Measurements from ENCODE around the gene ACER2.
A peak's percentile ranks its signal among the peaks of the same experiment; 100 is the strongest.

Gene ACER2

GRCh38 chr9:19451240-19452087, 42.7 kb downstream of the ACER2 start:
- no peak for DNase-seq (ENCODE audit: low read depth in 1 of 2, low spot score in 1 of 2)

GRCh38 chr9:19456426-19456825, 47.6 kb downstream of the ACER2 start:
- no peak for DNase-seq (ENCODE audit: low read depth in 1 of 2, low spot score in 1 of 2)

GRCh38 chr9:19456996-19457692, 48.3 kb downstream of the ACER2 start:
- DNase-seq (ENCODE audit: low read depth in 1 of 2, low spot score in 1 of 2) = peak; percentile 15 to 20

- no peak for DNase-seq (ENCODE audit: low read depth in 1 of 2, low spot score in 1 of 2)
Observed at GRCh38 chr9:19457693-19458009, 48.8 kb downstream of the ACER2 start.

GRCh38 chr9:19460243-19460642, 51.4 kb downstream of the ACER2 start:
- no peak for DNase-seq (ENCODE audit: low read depth in 1 of 2, low spot score in 1 of 2)

- no peak for DNase-seq (ENCODE audit: low read depth in 1 of 2, low spot score in 1 of 2)
Observed at GRCh38 chr9:19461135-19461534, 52.3 kb downstream of the ACER2 start.

- DNase-seq (ENCODE audit: low read depth in 1 of 2, low spot score in 1 of 2) = no peak
Observed at GRCh38 chr9:19464061-19464763, 55.4 kb downstream of the ACER2 start.

- peak; percentile 38 to 60 for DNase-seq (ENCODE audit: low read depth in 1 of 2, low spot score in 1 of 2)
Observed at GRCh38 chr9:19464764-19465585, 56.2 kb downstream of the ACER2 start.

GRCh38 chr9:19465586-19466279, 56.9 kb downstream of the ACER2 start:
- no peak for DNase-seq (ENCODE audit: low read depth in 1 of 2, low spot score in 1 of 2)

GRCh38 chr9:19466280-19466639, 57.5 kb downstream of the ACER2 start:
- no peak for DNase-seq (ENCODE audit: low read depth in 1 of 2, low spot score in 1 of 2)

GRCh38 chr9:19469271-19469670, 60.5 kb downstream of the ACER2 start:
- DNase-seq (ENCODE audit: low read depth in 1 of 2, low spot score in 1 of 2) = no peak

- DNase-seq (ENCODE audit: low read depth in 1 of 2, low spot score in 1 of 2) = no peak
Observed at GRCh38 chr9:19470567-19470966, 61.8 kb downstream of the ACER2 start.

GRCh38 chr9:19470981-19471650, 62.3 kb downstream of the ACER2 start:
- DNase-seq (ENCODE audit: low read depth in 1 of 2, low spot score in 1 of 2) = no peak

GRCh38 chr9:19471737-19472648, 63.2 kb downstream of the ACER2 start:
- peak; percentile 4 to 26 for DNase-seq (ENCODE audit: low read depth in 1 of 2, low spot score in 1 of 2)

- no peak for DNase-seq (ENCODE audit: low read depth in 1 of 2, low spot score in 1 of 2)
Observed at GRCh38 chr9:19473605-19474004, 64.8 kb downstream of the ACER2 start.

- no peak for DNase-seq (ENCODE audit: low read depth in 1 of 2, low spot score in 1 of 2)
Observed at GRCh38 chr9:19479874-19480273, 71.1 kb downstream of the ACER2 start.

- DNase-seq (ENCODE audit: low read depth in 1 of 2, low spot score in 1 of 2) = no peak
Observed at GRCh38 chr9:19480345-19480744, 71.5 kb downstream of the ACER2 start.

GRCh38 chr9:19481121-19481870, 72.5 kb downstream of the ACER2 start:
- no peak for DNase-seq (ENCODE audit: low read depth in 1 of 2, low spot score in 1 of 2)
